Frontal cortex (tissue), 4 donors: ENCODE measurements around the gene MLC1. TPM values are rescaled to one million over a fixed set of nuclear protein-coding genes. Genes with fewer than 3 reads are reported as not detected.

Source experiments
- DNase-seq, 2 donors: peaks; one replicate each; pipeline ENCODE4 v3.0.0; 2012; ENCODE audit warnings: low spot score in 2 of 2
- FAIRE-seq: peaks from 2 replicates; lab custom pipeline; 2012; peaks lifted over from hg19 to GRCh38; lab: Jason Lieb, UNC
- total RNA-seq: library from RNA; depleted of rRNA; stranded (reverse); fragments of >200 nt; gene quantifications from one replicate; pipeline ENCODE4 v1.2.3, GENCODE V29; 2014
- donor health status: control.
- donor health status: control.
- donor health status: control.

The MLC1 gene
- total RNA-seq, 1 donor from 2014 or later: 17.9 TPM

GRCh38 chr22:50045211-50046018 is 39.8 kb downstream of the MLC1 start:
- no peak for FAIRE-seq
- no peak for DNase-seq

- no peak for FAIRE-seq
These were observed 40.6 kb downstream of the MLC1 start for GRCh38 chr22:50044485-50045118.

GRCh38 chr22:50041361-50042065 is 43.7 kb downstream of the MLC1 start:
- FAIRE-seq (no peak), DNase-seq (no peak)

More at GRCh38 chr22:50044485-50045118, 40.6 kb downstream of the MLC1 start:
- DNase-seq: no peak

- no peak for FAIRE-seq
- no peak for DNase-seq
These were observed 44.5 kb downstream of the MLC1 start for GRCh38 chr22:50040717-50041116.

- DNase-seq (no peak), FAIRE-seq (no peak)
These were observed 45.4 kb downstream of the MLC1 start for GRCh38 chr22:50039669-50040443.

GRCh38 chr22:50035976-50036724 is 49.1 kb downstream of the MLC1 start:
- DNase-seq (no peak), FAIRE-seq (no peak)

GRCh38 chr22:50035131-50035881 is 49.9 kb downstream of the MLC1 start:
- FAIRE-seq: no peak
- DNase-seq: no peak

GRCh38 chr22:50034126-50035081 is 50.8 kb downstream of the MLC1 start:
- DNase-seq: no peak

GRCh38 chr22:50032941-50033601 is 52.2 kb downstream of the MLC1 start:
- no peak for DNase-seq
- no peak for FAIRE-seq

More at GRCh38 chr22:50034126-50035081, 50.8 kb downstream of the MLC1 start:
- no peak for FAIRE-seq

- FAIRE-seq (no peak), DNase-seq (no peak)
These were observed 52.9 kb downstream of the MLC1 start for GRCh38 chr22:50032109-50032871.

- no peak for DNase-seq
- FAIRE-seq: no peak
These were observed 53.8 kb downstream of the MLC1 start for GRCh38 chr22:50031189-50032091.

GRCh38 chr22:50030297-50031188 is 54.7 kb downstream of the MLC1 start:
- FAIRE-seq (no peak), DNase-seq (peak; percentile 89 to 95)

GRCh38 chr22:50027639-50028537 is 57.3 kb downstream of the MLC1 start:
- DNase-seq (no peak), FAIRE-seq (no peak)
